ENCODE data around the gene VKORC1L1. TPM values are rescaled to one million over a fixed set of nuclear protein-coding genes. Genes with fewer than 3 reads are reported as not detected.
A peak's percentile ranks its signal among the peaks of the same experiment; 100 is the strongest.

The VKORC1L1 gene
- total and polyA plus RNA-seq, 4 experiments from 2014 or later, result 2.2 to 12.6 (median 7.7) TPM

DNA sequence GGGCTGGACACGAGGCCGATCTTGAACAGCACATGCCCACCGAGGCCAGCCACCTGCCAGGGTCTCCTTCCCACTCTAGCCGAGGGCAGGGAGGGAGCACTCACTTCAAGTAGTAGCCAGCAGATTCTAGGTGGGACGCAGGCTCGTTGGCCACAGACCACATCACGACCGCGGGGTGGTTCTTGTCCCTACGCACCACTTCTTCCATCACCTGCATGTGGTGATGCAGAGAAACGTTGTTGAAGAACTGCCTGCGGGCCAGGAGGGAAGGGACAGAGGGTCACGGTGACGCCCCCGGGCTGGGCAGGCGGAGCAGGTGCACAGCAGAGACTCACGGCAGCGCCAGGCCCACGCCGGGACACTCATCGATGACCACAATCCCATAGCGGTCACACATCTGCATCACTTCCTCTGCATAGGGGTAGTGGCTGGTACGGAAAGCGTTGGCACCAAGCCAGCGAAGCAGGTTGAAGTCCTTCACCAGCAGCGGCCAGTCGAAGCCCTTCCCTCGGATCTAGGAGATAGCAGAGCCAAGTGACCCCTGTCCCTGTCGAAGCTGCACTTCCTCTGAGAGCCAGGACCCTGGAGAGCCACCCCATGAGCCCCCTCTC, 101.4 kb downstream of the VKORC1L1 start:
- H3K27me3 Mint-ChIP-seq, result no peaks in the 10 kb centered on the region
- DNase-seq, result no peak
- CTCF ChIA-PET (ENCODE audit: partially characterized antibody), result no interaction called here

DNA sequence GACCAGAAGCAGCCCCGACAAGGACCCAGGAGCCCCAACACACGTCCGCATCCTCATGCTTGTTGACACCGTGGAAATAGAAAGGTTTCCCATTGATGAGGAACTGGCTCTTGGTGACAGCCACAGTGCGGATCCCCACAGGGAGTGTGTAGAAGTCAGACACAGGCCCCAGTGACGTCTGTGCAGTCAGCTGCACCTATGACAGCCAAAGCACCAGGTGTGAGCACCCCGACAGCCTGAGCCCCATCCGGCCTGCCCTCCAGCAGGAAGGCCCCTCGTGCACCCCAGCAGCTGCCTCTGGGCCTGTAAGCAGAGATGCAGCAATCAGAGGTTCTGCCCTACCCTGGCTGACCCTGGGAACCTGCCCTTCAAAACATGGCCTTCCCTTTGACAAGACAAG, 102.0 kb downstream of the VKORC1L1 start:
- POLR2A ChIA-PET (ENCODE audit: partially characterized antibody), result no interaction called here
- Histone ChIP-seq H3K4me3 (ENCODE audit: low read length in 2 of 2) (no peak overlapping the region), H3K27me3 (ENCODE audit: insufficient read depth, low read length) (no peaks in the 10 kb centered on the region), H3K36me3 (ENCODE audit: insufficient read depth, low read length) (peaks cover 43% of the 10 kb centered on the region), H3K4me1 (ENCODE audit: insufficient read depth, low read length) (no peaks in the 10 kb centered on the region), H3K27ac (ENCODE audit: low read depth, low read length) (no peak overlapping the region), H3K9me3 (ENCODE audit: control insufficient read depth in 1 of 2, low read length in 2 of 2) (no peaks in the 10 kb centered on the region)
- Mint-ChIP-seq H3K27ac (no peak overlapping the region), H3K4me3 (no peak overlapping the region), H3K36me3 (peaks cover 19 to 37% of the 10 kb centered on the region in 2 donors), H3K9me3 (no peaks in the 10 kb centered on the region), H3K4me1 (peaks cover 0 to 7% (median under 1%) of the 10 kb centered on the region in 4 donors), H3K27me3 (no peaks in the 10 kb centered on the region)
- intact Hi-C loops (cut with micrococcal nuclease), result loop anchor here (10.0 kb wide), 1 partner anchor 1670 kb away; no protein-coding TSS in a partner anchor
- DNase-seq, result no peak
- CTCF ChIA-PET (ENCODE audit: partially characterized antibody), result no interaction called here

More for the DNA sequence above, 101.4 kb downstream of the VKORC1L1 start:
- Histone ChIP-seq H3K4me1 (ENCODE audit: insufficient read depth, low read length) (no peaks in the 10 kb centered on the region), H3K36me3 (ENCODE audit: insufficient read depth, low read length) (peaks cover 38% of the 10 kb centered on the region), H3K9me3 (ENCODE audit: control insufficient read depth in 1 of 2, low read length in 2 of 2) (no peaks in the 10 kb centered on the region), H3K4me3 (ENCODE audit: low read length in 2 of 2) (no peak overlapping the region), H3K27ac (ENCODE audit: low read depth, low read length) (no peak overlapping the region), H3K27me3 (ENCODE audit: insufficient read depth, low read length) (no peaks in the 10 kb centered on the region)
- H3K9me3 Mint-ChIP-seq, result no peaks in the 10 kb centered on the region
- H3K4me3 Mint-ChIP-seq, result no peak overlapping the region
- peaks cover 23 to 42% of the 10 kb centered on the region in 2 donors for H3K36me3 Mint-ChIP-seq
- intact Hi-C loops (cut with micrococcal nuclease), result loop anchor here (10.0 kb wide), 1 partner anchor 1669 kb away; no protein-coding TSS in a partner anchor
- peaks cover 0 to 7% (median under 1%) of the 10 kb centered on the region in 4 donors for H3K4me1 Mint-ChIP-seq
- POLR2A ChIA-PET (ENCODE audit: partially characterized antibody), result no interaction called here
- no peak overlapping the region for H3K27ac Mint-ChIP-seq

DNA sequence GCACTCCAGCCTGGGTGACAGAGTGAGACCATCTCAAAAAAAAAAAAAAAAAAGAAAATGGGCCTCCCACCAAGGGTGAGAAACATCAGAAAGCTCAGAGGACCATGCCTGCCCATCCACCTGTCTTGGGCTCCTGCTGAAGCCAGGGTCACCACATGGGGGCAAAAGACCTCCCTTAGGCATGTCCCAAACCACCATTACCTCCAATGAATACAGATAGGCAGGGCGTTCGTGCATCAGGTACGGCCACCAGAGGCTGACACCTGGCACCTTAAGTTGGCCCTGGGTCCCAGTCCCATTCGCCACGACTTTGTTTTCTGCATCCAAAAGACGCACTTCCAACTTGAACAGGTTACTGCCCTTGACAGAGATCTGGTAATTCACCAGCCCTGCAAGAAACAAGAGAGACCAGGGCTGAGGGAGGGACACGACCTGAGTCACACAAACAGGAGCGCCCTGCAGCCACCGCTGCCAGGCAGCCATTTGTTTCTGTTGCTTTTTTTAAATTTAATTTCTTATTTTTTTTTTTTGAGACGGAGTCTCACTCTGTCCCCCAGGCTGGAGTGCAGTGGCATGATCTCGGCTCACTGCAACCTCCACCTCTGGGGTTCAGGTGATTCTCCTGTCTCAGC, 103.1 kb downstream of the VKORC1L1 start:
- H3K4me3 ChIP-seq (ENCODE audit: low read length in 2 of 2), result no peak overlapping the region
- Mint-ChIP-seq H3K27me3 (no peaks in the 10 kb centered on the region), H3K4me1 (peaks cover 6 to 15% (median 8%) of the 10 kb centered on the region in 4 donors), H3K27ac (peak overlapping the region in 1 of 7 donors; percentile 41), H3K4me3 (no peak overlapping the region), H3K9me3 (no peaks in the 10 kb centered on the region), H3K36me3 (peaks cover 17 to 39% of the 10 kb centered on the region in 2 donors)
- POLR2A ChIA-PET (ENCODE audit: partially characterized antibody), result no interaction called here
- H3K9me3 ChIP-seq (ENCODE audit: control insufficient read depth in 1 of 2, low read length in 2 of 2), result no peaks in the 10 kb centered on the region
- peaks cover 40% of the 10 kb centered on the region for H3K36me3 ChIP-seq (ENCODE audit: insufficient read depth, low read length)
- intact Hi-C loops (cut with micrococcal nuclease), result loop anchor here (10.0 kb wide), 1 partner anchor 1671 kb away; no protein-coding TSS in a partner anchor
- no peak for DNase-seq
- H3K27ac ChIP-seq (ENCODE audit: low read depth, low read length), result no peak overlapping the region
- no peaks in the 10 kb centered on the region for H3K27me3 ChIP-seq (ENCODE audit: insufficient read depth, low read length)
- CTCF ChIA-PET (ENCODE audit: partially characterized antibody), result no interaction called here
- peaks cover 9% of the 10 kb centered on the region for H3K4me1 ChIP-seq (ENCODE audit: insufficient read depth, low read length)

DNA sequence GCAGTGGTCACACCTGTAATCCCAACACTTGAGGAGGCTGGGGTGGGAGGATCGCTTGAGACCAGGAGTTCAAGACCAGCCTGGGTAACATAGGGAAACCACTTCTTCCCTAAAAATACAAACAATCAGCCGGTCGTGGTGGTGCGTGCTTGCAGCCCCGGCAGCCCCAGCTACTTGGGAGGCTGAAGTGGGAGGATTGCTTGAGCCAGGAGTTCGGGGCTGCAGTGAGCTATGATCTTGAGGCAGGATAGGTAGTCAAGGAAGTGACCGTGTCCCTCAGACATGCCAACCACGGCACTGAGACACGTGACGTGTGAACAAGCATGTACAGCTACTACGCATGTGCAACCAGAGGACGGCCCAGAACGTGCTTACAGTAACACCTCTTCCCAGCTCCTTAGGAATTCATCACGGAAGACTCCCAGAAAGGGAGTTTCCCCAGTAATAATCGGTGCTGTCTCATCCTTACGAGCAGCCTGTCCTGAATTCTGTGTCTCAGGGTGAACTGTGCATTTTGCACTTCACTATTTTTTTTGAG, 103.9 kb downstream of the VKORC1L1 start:
- Mint-ChIP-seq H3K9me3 (no peaks in the 10 kb centered on the region), H3K36me3 (peaks cover 14 to 35% of the 10 kb centered on the region in 2 donors), H3K27ac (peak overlapping the region in 1 of 7 donors; percentile 40), H3K27me3 (no peaks in the 10 kb centered on the region), H3K4me3 (no peak overlapping the region), H3K4me1 (peaks cover 6 to 19% (median 9%) of the 10 kb centered on the region in 4 donors)
- ChIA-PET POLR2A (ENCODE audit: partially characterized antibody) (interaction anchor here (0.6 kb wide), 1 partner anchor 206 kb away, joined by 3 read pairs; no protein-coding TSS in a partner anchor), CTCF (ENCODE audit: partially characterized antibody) (no interaction called here)
- peaks cover 36% of the 10 kb centered on the region for H3K36me3 ChIP-seq (ENCODE audit: insufficient read depth, low read length)
- H3K9me3 ChIP-seq (ENCODE audit: control insufficient read depth in 1 of 2, low read length in 2 of 2), result no peaks in the 10 kb centered on the region
- peaks cover 13% of the 10 kb centered on the region for H3K4me1 ChIP-seq (ENCODE audit: insufficient read depth, low read length)
- H3K4me3 ChIP-seq (ENCODE audit: low read length in 2 of 2), result no peak overlapping the region
- intact Hi-C loops (cut with micrococcal nuclease), result loop anchor here (10.0 kb wide), 1 partner anchor 1672 kb away; no protein-coding TSS in a partner anchor
- no peak overlapping the region for H3K27ac ChIP-seq (ENCODE audit: low read depth, low read length)
- DNase-seq, result no peak
- H3K27me3 ChIP-seq (ENCODE audit: insufficient read depth, low read length), result no peaks in the 10 kb centered on the region

DNA sequence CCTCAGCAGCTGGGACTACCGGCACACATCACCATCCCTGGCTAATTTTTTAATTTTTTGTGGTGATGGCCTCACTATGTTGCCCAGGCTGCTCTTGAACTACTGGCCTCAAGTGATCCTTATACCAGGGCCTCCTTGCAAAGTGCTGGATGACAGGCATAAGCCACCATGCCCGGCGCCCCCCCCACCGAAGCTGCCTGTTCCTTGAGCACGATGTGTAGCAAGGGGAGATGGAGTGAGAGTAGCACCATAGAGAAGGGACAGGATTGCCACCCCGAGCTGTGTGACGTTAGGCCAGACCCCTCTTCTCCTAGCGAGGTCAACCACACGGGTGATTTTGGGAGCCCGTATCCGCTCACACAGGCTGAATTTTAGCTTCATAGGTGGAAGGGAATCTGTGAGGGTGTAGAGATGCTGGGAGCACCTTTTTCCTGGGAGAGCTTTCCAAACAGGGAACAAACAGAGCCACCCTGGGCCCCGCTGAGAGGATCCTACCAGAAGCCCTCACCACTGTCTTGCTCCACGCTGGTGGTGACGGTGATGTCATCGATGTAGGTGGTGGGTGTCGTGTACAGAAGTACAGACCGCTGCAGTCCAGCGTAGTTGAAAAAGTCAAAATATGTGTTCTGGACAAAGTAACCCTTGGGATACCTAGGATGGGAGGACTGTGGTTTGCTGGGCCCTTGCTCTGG, 106.2 kb downstream of the VKORC1L1 start:
- ChIA-PET CTCF (ENCODE audit: partially characterized antibody) (interaction anchor here (0.8 kb wide), 1 partner anchor 227 kb away, joined by 3 read pairs; no protein-coding TSS in a partner anchor), POLR2A (ENCODE audit: partially characterized antibody) (interaction anchor here (0.5 kb wide), 1 partner anchor 87 kb away, joined by 5 read pairs; no protein-coding TSS in a partner anchor)
- Mint-ChIP-seq H3K4me1 (peaks cover 6 to 12% (median 9%) of the 10 kb centered on the region in 4 donors), H3K27me3 (no peaks in the 10 kb centered on the region), H3K27ac (peak overlapping the region in 6 of 7 donors; percentile 23 to 71 (median 62)), H3K36me3 (peaks cover 1 to 18% of the 10 kb centered on the region in 2 donors), H3K9me3 (no peaks in the 10 kb centered on the region), H3K4me3 (peak overlapping the region in 3 of 8 donors; percentile 35 to 70 (median 46))
- intact Hi-C loops (cut with micrococcal nuclease), result loop anchor here (10.0 kb wide), 1 partner anchor 1674 kb away; no protein-coding TSS in a partner anchor
- DNase-seq, result no peak
- Histone ChIP-seq H3K4me3 (ENCODE audit: low read length in 2 of 2) (no peak overlapping the region), H3K4me1 (ENCODE audit: insufficient read depth, low read length) (peaks cover 17% of the 10 kb centered on the region), H3K27me3 (ENCODE audit: insufficient read depth, low read length) (no peaks in the 10 kb centered on the region), H3K27ac (ENCODE audit: low read depth, low read length) (no peak overlapping the region), H3K36me3 (ENCODE audit: insufficient read depth, low read length) (peaks cover 20% of the 10 kb centered on the region), H3K9me3 (ENCODE audit: control insufficient read depth in 1 of 2, low read length in 2 of 2) (no peaks in the 10 kb centered on the region)

DNA sequence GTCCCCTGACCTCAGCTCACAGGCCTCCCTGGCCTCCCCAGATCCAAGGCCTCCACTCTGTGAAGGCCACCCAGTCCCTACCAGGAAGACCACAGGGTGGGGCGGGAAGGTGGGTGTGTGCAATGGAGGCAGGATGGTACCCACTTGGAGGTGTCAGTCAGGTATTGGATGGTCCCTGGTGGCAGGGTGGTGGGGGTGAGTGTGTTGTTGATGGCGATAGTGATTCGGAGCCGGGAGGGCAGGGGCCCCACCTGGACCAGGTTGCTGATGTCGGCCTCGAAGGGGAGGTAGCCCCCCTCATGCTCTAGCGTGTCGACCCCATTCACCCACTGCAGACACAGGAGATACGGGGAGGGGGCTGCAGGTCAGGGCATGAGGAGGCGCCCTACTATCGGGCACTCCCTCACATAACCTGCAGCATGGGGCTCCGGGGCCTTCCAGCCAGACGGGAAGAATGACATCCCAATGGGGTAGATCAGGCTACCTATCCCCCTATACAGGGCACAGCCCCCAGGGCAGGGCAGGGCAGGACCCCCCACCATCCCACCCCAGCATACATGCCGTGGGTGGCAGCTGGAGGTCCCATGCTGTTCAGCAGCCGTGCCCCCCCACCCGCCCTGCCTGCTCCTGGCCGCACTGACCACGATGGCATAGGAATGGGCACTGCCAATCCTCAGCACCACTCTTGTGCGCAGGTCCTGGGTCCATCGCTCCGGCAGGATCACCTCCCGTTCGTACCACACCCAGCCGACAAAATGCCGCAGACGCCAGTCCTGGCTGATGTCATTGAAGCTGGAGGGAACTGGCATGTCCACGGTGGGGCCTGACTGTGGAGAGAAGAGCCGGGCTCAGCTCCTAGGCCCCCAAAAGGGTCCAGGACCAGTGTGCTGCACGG, 107.0 kb downstream of the VKORC1L1 start:
- ChIA-PET POLR2A (ENCODE audit: partially characterized antibody) (interaction anchor here (0.5 to 1.0 kb wide), 2 partner anchors 86 to 1323 kb away, joined by 3 to 5 read pairs; no protein-coding TSS in a partner anchor), CTCF (ENCODE audit: partially characterized antibody) (no interaction called here)
- no peak for DNase-seq
- H3K36me3 ChIP-seq (ENCODE audit: insufficient read depth, low read length), result peaks cover 15% of the 10 kb centered on the region
- H3K36me3 Mint-ChIP-seq, result peaks cover 0 to 15% of the 10 kb centered on the region in 2 donors
- no peak overlapping the region for H3K4me3 ChIP-seq (ENCODE audit: low read length in 2 of 2)
- no peaks in the 10 kb centered on the region for H3K9me3 ChIP-seq (ENCODE audit: control insufficient read depth in 1 of 2, low read length in 2 of 2)
- H3K27ac Mint-ChIP-seq, result peak overlapping the region in 6 of 7 donors; percentile 23 to 92 (median 86)
- no peaks in the 10 kb centered on the region for H3K9me3 Mint-ChIP-seq
- H3K4me1 Mint-ChIP-seq, result peaks cover 6 to 12% (median 9%) of the 10 kb centered on the region in 4 donors
- peak overlapping the region in 6 of 8 donors; percentile 46 to 95 (median 86) for H3K4me3 Mint-ChIP-seq
- peaks cover 17% of the 10 kb centered on the region for H3K4me1 ChIP-seq (ENCODE audit: insufficient read depth, low read length)
- intact Hi-C loops (cut with micrococcal nuclease), result loop anchor here (2.0 to 10.0 kb wide), 2 partner anchors 513 to 1675 kb away; no protein-coding TSS in a partner anchor
- H3K27ac ChIP-seq (ENCODE audit: low read depth, low read length), result peak overlapping the region; percentile 64
- H3K27me3 Mint-ChIP-seq, result no peaks in the 10 kb centered on the region
- no peaks in the 10 kb centered on the region for H3K27me3 ChIP-seq (ENCODE audit: insufficient read depth, low read length)

All from CD4-positive, alpha-beta memory T cell (primary cell).